HepG2 (cell line): ENCODE measurements around the gene ITSN2. TPM values are rescaled to one million over a fixed set of nuclear protein-coding genes. Genes with fewer than 3 reads are reported as not detected.

Source experiments
- FOXO1 ChIP-seq: sonication (generic); formaldehyde crosslinking; IDR thresholded peaks from 2 replicates; pipeline ENCODE4 v1.4.0; 2020; ENCODE audit warnings: missing genetic modification reagents
- HINFP ChIP-seq: sonication (generic); formaldehyde crosslinking; IDR thresholded peaks from 2 replicates; pipeline ENCODE4 v1.4.0; 2020; ENCODE audit warnings: low read depth, mild to moderate bottlenecking, missing genetic modification reagents
- HOXA3 ChIP-seq: sonication (generic); formaldehyde crosslinking; IDR thresholded peaks from 2 replicates; pipeline ENCODE4 v1.5.0; 2020; ENCODE audit warnings: missing genetic modification reagents
- KAT7 ChIP-seq: IDR thresholded peaks from 2 replicates; pipeline ENCODE4 v1.6.1; 2018; ENCODE audit warnings: borderline replicate concordance, missing compliant biosample characterization
- MAFK ChIP-seq, 2 experiments: IDR thresholded peaks in 1 of 2; conservative IDR thresholded peaks in 1 of 2; 2 replicates each; pipeline ENCODE4 v1.6.1; 2011; ENCODE audit warnings: improper control_type of control experiment in 2 of 2, low read length in 2 of 2
- MYC ChIP-seq: sonication (generic); formaldehyde crosslinking; IDR thresholded peaks from 2 replicates; pipeline ENCODE4 v1.9.0; 2021; ENCODE audit warnings: missing genetic modification reagents, borderline replicate concordance
- NFKBIZ ChIP-seq: IDR thresholded peaks from 2 replicates; pipeline ENCODE4 v1.6.1; 2018; ENCODE audit warnings: missing genetic modification reagents, missing compliant biosample characterization
- PAX8 ChIP-seq: sonication (generic); formaldehyde crosslinking; IDR thresholded peaks from 2 replicates; pipeline ENCODE4 v1.8.0; 2022; ENCODE audit warnings: mild to moderate bottlenecking, missing genetic modification reagents, borderline replicate concordance
- STAT5B ChIP-seq: sonication (generic); formaldehyde crosslinking; IDR thresholded peaks from 2 replicates; pipeline ENCODE4 v1.4.0; 2020; ENCODE audit warnings: missing genetic modification reagents
- TSC22D2 ChIP-seq: sonication (generic); formaldehyde crosslinking; IDR thresholded peaks from 2 replicates; pipeline ENCODE4 v1.5.1; 2020; ENCODE audit warnings: missing genetic modification reagents, mild to moderate bottlenecking, borderline replicate concordance
- ZBTB1 ChIP-seq: sonication (generic); formaldehyde crosslinking; IDR thresholded peaks from 2 replicates; pipeline ENCODE4 v1.4.0; 2020; ENCODE audit warnings: missing genetic modification reagents, borderline replicate concordance
- ZNF496 ChIP-seq: sonication (generic); formaldehyde crosslinking; IDR thresholded peaks from 2 replicates; pipeline ENCODE4 v1.8.1; 2023; ENCODE audit warnings: mild to moderate bottlenecking, moderate library complexity, missing genetic modification reagents; ENCODE audit not compliant: insufficient replicate concordance
- ZNF576 ChIP-seq: sonication (generic); formaldehyde crosslinking; IDR thresholded peaks from 2 replicates; pipeline ENCODE4 v1.4.0; 2020; ENCODE audit warnings: mild to moderate bottlenecking, missing genetic modification reagents
- polyA plus RNA-seq, 8 experiments: library from polyadenylated mRNA; depleted of rRNA in 3 of 8; stranded (reverse) in 7 of 8; unstranded in 1 of 8; fragments of >200 nt; fragmentation: Illumina TruSeq in 4 of 8; extraction: Trizol in 4 of 8; gene quantifications; 2 replicates each; pipeline versions ENCODE4 v1.2.1 to v1.2.3, GENCODE V29; 2011 to 2016; ENCODE audit warnings: low read depth in 4 of 8, missing spikeins in 1 of 8, mixed read lengths in 1 of 8; ENCODE audit not compliant: insufficient read depth in 1 of 8
- total RNA-seq, 5 experiments: library from RNA; depleted of rRNA; stranded (reverse); fragments of >200 nt; fragmentation: Illumina TruSeq; extraction: Trizol; gene quantifications; 2 replicates each; pipeline ENCODE4 v1.2.3, GENCODE V29; 2016; ENCODE audit warnings: low read depth in 1 of 5
- TF ChIP-seq, protein P1 (sequence below): IDR thresholded peaks from 2 replicates; pipeline ENCODE4 v1.6.1; 2016; ENCODE audit warnings: missing compliant biosample characterization, missing genetic modification reagents, borderline replicate concordance
- TF ChIP-seq, protein P2 (sequence below): sonication (generic); formaldehyde crosslinking; IDR thresholded peaks from 2 replicates; pipeline ENCODE4 v1.8.1; 2023; ENCODE audit warnings: mild to moderate bottlenecking, moderate library complexity, missing genetic modification reagents
- TF ChIP-seq, protein P3 (sequence below): sonication (generic); IDR thresholded peaks from 2 replicates; pipeline ENCODE4 v1.6.1; 2016; ENCODE audit warnings: low read depth, borderline replicate concordance
- TF ChIP-seq, protein P4 (sequence below): sonication (generic); formaldehyde crosslinking; IDR thresholded peaks from 2 replicates; pipeline ENCODE4 v1.4.0; 2020; ENCODE audit warnings: missing genetic modification reagents, borderline replicate concordance

The ITSN2 gene
- total and polyA plus RNA-seq, 2 of the 13 experiments (the other 11 are each of a cell fraction or from before 2014, with no cell fraction given), result 26.0 to 26.6 TPM

- TF ChIP-seq, protein P1, sequence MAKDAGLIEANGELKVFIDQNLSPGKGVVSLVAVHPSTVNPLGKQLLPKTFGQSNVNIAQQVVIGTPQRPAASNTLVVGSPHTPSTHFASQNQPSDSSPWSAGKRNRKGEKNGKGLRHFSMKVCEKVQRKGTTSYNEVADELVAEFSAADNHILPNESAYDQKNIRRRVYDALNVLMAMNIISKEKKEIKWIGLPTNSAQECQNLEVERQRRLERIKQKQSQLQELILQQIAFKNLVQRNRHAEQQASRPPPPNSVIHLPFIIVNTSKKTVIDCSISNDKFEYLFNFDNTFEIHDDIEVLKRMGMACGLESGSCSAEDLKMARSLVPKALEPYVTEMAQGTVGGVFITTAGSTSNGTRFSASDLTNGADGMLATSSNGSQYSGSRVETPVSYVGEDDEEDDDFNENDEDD (CRISPR knock-in tag), result peak; percentile 50; the same call in 1 of the 2 replicates
- no peak for TF ChIP-seq TSC22D2 (CRISPR knock-in tag)
- no peak for TF ChIP-seq HINFP
- TF ChIP-seq FOXO1 (CRISPR knock-in tag), result no peak
- TF ChIP-seq ZNF496 (CRISPR knock-in tag), result no peak
- TF ChIP-seq, protein P2, sequence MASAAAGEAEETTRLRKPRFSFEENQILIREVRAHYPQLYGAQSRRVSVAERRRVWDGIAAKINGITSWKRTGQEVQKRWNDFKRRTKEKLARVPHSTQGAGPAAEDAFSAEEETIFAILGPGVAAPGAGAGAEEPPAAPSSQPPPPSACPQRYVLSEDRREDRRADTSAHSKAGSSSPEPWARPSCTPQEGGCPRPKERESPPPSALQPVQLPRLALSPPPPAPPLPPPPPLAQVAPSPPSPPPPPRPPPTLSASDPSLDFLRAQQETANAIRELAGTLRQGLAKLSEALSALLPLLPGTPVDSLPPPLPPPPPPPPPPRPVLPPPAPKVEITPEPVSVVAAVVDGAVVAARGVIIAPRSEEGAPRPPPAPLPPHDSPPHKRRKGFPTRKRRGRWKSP (CRISPR knock-in tag), result no peak
- no peak for TF ChIP-seq ZNF576
- no peak for TF ChIP-seq STAT5B (CRISPR knock-in tag)
- no peak for TF ChIP-seq ZBTB1 (CRISPR knock-in tag)
- peak; percentile 62 for TF ChIP-seq HOXA3 (CRISPR knock-in tag)
- TF ChIP-seq KAT7 (CRISPR knock-in tag), result no peak
- TF ChIP-seq, protein P3, sequence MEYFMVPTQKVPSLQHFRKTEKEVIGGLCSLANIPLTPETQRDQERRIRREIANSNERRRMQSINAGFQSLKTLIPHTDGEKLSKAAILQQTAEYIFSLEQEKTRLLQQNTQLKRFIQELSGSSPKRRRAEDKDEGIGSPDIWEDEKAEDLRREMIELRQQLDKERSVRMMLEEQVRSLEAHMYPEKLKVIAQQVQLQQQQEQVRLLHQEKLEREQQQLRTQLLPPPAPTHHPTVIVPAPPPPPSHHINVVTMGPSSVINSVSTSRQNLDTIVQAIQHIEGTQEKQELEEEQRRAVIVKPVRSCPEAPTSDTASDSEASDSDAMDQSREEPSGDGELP, result peak; percentile 54
- no peak for TF ChIP-seq NFKBIZ (CRISPR knock-in tag)
- no peak; a peak in 1 of 4 replicates for TF ChIP-seq MAFK (conservative IDR thresholded peaks at IDR 0.05 in 1 of 2, IDR thresholded peaks at IDR 0.05 in 1 of 2; ENCODE audit: low read length in 2 of 2)
- TF ChIP-seq, protein P4, sequence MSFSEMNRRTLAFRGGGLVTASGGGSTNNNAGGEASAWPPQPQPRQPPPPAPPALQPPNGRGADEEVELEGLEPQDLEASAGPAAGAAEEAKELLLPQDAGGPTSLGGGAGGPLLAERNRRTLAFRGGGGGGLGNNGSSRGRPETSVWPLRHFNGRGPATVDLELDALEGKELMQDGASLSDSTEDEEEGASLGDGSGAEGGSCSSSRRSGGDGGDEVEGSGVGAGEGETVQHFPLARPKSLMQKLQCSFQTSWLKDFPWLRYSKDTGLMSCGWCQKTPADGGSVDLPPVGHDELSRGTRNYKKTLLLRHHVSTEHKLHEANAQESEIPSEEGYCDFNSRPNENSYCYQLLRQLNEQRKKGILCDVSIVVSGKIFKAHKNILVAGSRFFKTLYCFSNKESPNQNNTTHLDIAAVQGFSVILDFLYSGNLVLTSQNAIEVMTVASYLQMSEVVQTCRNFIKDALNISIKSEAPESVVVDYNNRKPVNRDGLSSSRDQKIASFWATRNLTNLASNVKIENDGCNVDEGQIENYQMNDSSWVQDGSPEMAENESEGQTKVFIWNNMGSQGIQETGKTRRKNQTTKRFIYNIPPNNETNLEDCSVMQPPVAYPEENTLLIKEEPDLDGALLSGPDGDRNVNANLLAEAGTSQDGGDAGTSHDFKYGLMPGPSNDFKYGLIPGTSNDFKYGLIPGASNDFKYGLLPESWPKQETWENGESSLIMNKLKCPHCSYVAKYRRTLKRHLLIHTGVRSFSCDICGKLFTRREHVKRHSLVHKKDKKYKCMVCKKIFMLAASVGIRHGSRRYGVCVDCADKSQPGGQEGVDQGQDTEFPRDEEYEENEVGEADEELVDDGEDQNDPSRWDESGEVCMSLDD (CRISPR knock-in tag), result no peak
- peak; percentile 62; the same call in 1 of the 2 replicates for TF ChIP-seq MYC (CRISPR knock-in tag)
- TF ChIP-seq PAX8 (CRISPR knock-in tag), result no peak
These were observed 39.3 kb upstream of the ITSN2 start (continued) for GRCh38 chr2:24399434-24400206.
